HL-60/S4 (cell line): ENCODE results near the gene NUP43.
"Not testable (repeated sequence)": the region's sequence is repeated elsewhere in the genome, so short reads cannot be mapped to it uniquely, and the experiment has no call there.

ENCODE experiments used
- in situ Hi-C: fragments of 300-500 bp; cut with MboI; formaldehyde crosslinking; loops from 2 replicates; pipeline ENCODE4 v1.14.3; 2022; ENCODE audit warnings: low sequenced_read_pairs

The NUP43 gene

GRCh38 chr6:149749594-149750135 is 3.3 kb upstream of the NUP43 start, which contains the start of gene PCMT1:
Gene PCMT1 (plus strand): TSS chr6:149749741. CDS start chr6:149749902, 161 bp downstream.
- in situ Hi-C loops, result no loop called here

GRCh38 chr6:149749082-149749593 is 2.8 kb upstream of the NUP43 start:
- in situ Hi-C loops, result not testable (repeated sequence)

GRCh38 chr6:149745252-149745651 is 1.1 kb downstream of the NUP43 start:
- in situ Hi-C loops, result not testable (repeated sequence)

GRCh38 chr6:149734915-149735314 is 11.4 kb downstream of the NUP43 start:
- in situ Hi-C loops, result no loop called here

DNA sequence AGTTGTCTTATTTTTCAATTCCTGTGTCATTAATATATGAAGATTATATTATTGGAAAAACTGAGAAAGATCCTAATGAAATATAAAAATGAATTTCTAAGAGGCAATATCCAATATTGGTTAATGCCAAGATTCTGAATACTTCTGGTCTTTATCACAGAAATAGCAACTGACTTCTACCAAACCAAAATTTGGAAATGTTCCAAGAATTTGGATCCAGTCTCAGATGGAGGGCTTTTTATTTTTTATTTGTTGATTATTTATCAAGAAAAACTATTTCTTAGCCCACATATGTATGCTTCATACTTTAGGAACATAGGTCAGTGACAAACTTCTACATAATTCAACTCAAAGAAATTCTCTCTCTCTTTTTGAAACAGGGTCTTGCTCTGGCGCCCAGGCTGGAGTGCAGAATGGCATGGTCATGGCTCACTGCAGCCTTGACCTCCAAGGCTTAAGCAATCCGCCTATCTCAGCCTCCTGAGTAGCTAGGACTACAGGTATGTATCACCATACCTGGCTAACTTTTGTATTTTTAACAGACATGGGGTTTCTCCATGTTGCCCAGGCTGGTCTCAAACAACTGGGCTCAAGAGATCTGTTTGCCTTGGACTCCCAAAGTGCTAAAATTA is 13.1 kb downstream of the NUP43 start:
- in situ Hi-C loops, result no loop called here

DNA sequence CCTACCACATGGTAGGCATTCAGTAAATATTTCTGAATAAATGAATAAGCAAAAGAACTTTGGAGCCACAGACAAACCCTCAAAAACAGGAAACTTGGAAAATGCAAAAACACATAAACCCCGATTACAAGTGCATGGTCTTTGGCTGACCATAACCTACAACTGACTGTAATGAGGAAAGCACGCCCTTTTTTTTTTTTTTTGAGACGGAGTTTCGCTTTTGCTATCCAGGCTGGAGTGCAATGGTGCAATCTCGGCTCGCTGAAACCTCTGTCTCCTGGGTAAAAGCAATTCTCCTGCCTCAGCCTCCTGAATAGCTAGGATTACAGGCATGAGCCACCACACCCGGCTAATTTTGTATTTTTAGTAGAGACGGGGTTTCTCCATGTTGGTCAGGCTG is 16.5 kb downstream of the NUP43 start:
- in situ Hi-C loops, result no loop called here

DNA sequence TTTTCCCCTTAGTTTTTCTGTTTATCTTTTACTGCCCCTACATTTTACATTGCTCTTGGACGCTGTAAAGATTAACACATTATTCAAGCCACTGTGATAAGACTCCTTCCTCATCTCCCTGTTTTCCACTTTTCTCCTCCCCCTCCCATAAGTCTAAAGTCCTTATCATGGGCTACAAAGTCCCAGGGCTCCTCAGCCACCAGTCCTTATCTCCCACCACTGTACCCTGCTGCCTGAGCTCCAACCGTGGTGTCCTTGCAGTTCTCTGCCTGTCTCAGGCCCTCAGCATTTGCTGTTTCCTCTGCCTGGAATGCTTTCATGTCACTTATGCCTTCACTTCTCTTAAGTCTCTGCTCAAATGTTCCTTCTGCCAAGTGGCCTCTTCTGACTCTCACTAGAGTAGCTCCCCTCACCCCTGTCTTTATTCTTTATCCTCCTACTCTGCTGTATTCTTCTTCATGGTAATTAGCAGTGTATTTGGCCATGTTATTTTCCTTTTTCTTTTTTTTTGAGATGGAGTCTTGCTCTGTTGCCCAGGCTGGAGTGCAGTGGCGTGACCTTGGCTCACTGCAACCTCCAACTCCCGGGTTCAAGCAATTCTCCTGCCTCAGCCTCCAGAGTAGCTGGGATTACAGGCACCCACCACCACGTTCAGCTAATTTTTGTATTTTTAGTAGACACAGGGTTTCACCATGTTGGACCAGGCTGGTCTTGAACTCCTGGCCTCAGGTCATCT is 17.7 kb downstream of the NUP43 start:
- in situ Hi-C loops, result no loop called here

DNA sequence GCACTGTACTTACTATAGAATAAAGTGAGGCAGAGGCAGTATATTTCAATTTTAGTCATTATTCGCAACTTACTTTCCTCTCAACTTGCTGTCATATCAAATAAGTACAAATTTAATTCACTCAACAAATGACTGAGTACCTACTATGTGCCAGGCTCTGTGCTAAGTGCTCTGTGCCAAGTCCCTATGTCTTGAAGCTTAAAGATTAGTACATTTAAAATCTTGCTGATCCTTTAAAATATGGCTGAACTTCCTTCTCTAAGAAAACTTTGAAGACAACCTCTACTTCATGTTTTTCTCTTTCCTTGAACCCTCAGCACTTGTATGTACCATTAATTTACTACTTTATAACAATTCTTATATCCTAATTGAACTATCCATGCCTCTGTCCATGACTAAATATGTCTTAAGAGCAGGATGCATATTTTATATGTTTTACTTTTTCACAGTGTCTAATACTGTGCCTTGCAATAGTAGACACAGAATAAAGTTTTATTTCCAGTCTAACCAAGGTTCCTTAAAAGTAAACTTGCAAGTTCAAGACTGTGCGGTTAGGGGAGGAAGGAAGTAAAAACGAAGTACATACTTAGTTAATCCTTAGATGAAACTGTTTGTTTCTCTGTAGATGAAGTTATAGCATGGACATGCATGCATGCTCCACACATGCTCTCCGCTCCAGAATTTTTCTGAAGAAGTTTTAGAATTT is 18.4 kb downstream of the NUP43 start:
- in situ Hi-C loops, result no loop called here

- in situ Hi-C loops, result no loop called here
Observed at GRCh38 chr6:149725785-149726184, 20.5 kb downstream of the NUP43 start.

DNA sequence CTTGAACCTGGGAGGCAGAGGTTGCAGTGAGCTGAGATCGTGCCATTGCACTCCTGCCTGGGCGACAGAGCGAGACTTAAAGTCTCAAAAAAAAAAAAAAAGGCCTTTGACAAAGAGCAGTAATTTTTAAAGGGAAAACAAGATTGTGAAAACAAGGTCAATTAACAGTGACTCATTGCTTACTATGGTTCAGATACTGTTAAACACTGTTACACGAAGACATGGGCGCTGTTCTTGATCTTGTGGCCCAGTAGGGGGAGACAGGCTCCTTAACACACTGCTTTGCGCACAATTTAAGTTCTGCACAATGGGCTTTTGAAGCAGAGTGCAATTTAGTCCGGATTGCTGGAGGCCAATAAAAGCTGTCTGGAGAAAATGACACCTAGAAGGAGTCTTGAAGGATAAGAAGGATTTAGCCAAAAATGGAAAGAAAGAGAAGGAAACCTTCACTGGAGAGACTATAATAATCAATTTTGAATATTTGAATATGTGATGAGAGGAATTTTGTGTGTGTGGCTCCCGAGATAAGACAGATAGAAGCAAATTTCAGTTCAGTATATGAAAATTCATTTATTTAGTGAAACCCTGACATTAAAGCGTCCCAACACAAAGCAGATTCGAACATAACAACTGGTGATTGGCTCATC is 22.4 kb downstream of the NUP43 start:
- in situ Hi-C loops, result no loop called here

GRCh38 chr6:149723262-149723661 is 23.1 kb downstream of the NUP43 start:
- in situ Hi-C loops, result no loop called here

GRCh38 chr6:149719531-149719930 is 26.8 kb downstream of the NUP43 start:
- in situ Hi-C loops, result no loop called here

DNA sequence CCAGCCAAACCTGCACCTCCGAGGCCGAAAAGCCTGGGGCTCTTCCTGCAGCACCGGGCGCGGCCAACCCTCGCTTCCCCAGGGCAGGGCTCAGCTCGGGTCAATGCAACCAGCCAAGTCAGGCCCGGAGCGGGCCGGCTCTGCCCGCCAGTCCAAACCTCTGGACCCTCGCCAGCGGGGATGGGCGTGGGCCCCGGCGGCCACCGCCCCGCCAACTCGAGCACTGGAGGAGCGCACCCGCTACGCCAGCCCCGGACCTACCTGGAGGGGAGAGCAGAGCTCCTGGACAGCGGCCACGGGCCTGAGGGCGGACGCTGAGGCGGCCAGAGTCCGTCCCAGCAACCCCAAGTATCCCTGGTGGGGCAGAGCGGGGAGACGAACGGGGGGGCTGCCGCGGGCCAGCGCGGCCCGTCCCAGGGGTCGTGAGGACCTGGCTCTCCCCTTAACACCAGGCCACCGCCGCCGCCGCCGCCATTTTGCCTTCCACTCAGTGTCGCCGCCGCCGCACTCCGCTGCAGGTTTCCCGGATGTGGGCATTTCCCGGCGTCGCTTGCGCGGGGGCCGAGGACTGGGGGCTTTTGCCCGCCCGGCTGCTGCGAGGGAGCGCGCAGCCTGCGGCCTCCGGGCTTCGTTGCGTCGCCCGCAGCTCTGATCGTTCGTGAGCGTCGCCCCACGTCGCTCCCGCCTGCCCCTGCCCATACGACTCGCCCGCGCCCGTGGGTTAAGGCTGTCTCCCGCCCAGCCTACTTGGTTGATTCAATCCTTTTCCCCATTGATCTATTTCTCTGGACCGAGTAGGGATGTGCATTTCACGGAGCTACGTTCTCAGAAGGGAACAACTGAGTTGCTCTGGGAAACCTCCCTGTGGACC is 28.5 kb downstream of the NUP43 start, which contains the start of gene LATS1:
Gene LATS1 (minus strand): TSS at position 514 of the 871 bp plus-strand sequence. CDS start 15,975 bp downstream, outside the sequence.
- in situ Hi-C loops, result no loop called here

DNA sequence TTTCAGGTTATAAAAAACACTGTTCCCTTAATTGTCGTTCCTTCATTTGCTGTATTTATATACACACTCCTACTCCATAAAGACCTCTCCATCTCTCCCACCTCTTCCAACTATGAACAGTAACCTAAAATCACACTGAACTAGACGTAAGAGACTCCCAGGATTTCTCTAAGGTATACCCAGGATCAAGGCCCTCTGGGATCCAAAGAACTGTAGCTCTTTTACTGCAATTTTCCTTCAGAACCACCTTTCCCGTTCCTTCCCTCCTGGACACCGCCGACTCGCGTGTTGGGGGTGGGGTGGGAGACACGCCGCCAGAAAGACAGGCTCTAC is 29.1 kb downstream of the NUP43 start:
- in situ Hi-C loops, result no loop called here

GRCh38 chr6:149716181-149716963 is 30.0 kb downstream of the NUP43 start:
- in situ Hi-C loops, result no loop called here

- in situ Hi-C loops, result no loop called here
Observed at GRCh38 chr6:149714442-149714841, 31.9 kb downstream of the NUP43 start.

GRCh38 chr6:149711711-149712110 is 34.6 kb downstream of the NUP43 start:
- in situ Hi-C loops, result no loop called here

DNA sequence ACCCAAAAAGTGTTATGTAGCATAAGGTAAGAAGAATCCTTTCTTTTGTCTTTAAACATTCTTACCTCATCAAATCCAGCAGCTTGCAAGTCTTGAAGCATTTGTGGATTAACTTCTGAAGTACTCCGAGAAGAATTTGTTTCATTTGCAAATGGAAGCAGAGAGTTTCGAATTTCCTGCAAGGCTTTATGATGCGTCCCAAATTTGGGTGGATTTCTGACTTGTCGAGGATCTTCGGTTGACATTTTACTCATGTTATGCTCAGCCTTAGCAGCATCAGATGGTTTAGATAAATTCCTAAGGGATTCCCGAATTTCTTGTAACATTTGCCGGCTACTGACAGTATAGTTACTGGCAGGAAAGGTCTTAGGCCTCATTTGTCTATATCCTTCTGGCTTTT is 44.6 kb downstream of the NUP43 start:
- in situ Hi-C loops, result no loop called here

GRCh38 chr6:149699150-149699549 is 47.2 kb downstream of the NUP43 start:
- in situ Hi-C loops, result no loop called here
